ENCODE results near the gene RASSF5.
A peak's percentile ranks its signal among the peaks of the same experiment; 100 is the strongest.
"Not testable (repeated sequence)": the region's sequence is repeated elsewhere in the genome, so short reads cannot be mapped to it uniquely, and the experiment has no call there.

RASSF5 gene

DNA sequence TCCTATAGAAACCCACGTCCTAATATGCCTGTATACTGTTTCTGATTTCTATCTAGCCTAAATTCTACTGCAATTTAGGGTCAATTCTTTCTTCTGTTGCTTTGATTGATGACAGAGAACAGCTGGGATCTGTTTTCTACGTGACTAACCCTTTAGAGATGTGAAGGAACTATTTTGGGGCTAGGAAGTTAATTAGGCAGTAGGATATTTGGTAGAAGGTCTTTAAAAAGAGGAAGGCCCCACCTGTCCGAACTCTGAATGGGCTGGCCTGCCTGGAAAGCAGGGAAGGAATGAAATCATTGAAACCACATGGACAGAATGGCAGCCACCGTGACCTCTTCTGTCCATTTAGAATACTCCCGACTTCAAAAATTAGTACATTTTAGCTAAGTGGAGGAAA, 83.9 kb downstream of the RASSF5 start:
- DNase-seq = no peak

DNA sequence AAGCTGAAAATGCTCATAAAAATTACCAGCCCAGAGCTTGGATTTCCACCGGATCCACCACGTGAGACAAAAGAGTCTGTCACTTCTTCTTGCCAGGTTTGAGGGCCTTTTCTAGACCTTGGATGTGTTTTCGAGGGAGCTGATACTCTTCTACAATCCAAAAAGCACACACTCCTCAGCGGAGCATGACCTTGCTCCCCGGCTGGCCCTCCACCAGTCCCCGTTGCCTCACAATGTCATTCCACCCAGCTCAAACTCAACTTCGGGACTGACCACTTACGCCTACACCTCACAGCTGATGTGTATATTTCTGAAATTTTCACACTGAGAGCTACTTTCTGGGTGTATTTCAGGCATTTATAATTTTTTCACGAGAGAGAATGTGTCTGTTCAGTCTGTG, 84.4 kb downstream of the RASSF5 start:
- DNase-seq = no peak

DNA sequence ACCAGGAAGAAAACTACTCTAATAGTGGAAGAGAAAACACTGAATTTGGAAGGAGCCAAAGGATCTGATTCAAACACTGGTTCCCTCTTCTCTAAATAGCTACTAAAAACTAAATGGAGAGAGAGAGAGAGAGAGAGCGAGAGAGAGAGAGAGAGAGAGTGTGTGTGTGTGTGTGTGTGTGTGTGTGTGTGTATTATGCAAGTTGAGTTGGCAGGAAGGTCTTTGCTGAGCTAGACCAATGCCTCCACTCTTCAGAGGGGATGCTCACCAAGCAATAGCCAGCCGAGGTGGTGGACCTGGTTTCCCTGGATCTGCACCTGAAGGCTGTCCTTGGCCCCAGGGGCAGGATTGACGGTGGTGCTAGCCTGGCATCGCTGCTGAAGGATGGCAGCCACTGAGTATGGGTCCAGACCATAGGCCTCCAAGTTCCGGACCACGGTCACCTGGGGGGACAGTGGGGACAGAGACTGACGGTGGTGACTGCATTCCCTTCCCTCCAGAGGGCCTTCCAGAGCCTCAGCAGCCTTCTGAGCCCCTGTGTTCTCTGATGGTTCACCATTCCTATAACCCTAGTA, 86.1 kb downstream of the RASSF5 start:
- DNase-seq = no peak

DNA sequence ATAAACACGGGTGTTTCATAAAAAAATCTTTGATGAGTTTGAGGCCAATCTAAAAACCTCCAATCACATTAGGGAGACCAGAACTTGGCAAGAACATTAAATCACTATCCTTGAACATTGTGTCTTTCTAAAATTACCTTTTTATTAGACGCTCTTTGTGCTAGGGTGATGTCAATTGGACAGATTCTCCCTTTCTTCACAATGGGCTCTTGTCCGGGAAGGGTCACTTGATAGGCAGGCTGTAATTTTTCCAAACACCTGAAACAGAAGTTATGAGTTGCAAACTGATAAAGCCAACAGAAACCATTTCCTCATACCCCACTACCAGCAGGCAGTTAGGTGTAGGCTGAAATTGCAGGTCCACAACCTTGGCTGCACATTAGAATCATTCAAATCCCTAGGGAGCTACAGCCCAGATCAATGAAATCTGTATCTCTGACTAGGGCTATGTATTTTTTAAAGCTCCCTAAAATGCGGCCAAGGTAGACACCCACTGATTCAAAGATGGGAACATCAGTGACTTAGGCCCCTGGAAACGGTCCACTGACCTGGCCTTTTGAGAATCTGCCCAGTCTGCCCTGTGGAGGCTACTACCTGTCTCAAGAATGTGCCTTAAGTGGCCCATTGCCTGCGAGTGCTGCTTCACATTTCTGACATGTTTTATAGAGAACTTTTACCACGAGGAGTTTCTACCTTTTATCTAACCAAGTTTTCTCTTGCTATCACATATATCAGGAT, 88.4 kb downstream of the RASSF5 start:
- DNase-seq = no peak

DNA sequence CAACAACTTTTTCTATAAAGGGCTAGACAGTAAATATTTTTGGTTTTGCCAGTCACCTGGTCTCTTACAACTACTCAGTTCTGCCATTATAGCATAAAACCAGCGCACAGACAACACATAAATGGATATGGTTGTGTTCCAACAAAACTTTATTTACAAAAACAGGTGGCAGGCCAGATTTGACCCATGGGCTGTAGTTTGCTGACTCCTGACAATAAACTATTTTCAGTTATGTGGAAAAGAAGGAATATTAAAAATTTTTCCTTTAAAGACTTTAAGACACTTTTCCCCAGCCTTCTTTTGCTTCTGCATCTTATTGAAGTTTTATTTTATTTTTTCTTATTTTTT, 89.0 kb downstream of the RASSF5 start:
- no peak for DNase-seq

DNA sequence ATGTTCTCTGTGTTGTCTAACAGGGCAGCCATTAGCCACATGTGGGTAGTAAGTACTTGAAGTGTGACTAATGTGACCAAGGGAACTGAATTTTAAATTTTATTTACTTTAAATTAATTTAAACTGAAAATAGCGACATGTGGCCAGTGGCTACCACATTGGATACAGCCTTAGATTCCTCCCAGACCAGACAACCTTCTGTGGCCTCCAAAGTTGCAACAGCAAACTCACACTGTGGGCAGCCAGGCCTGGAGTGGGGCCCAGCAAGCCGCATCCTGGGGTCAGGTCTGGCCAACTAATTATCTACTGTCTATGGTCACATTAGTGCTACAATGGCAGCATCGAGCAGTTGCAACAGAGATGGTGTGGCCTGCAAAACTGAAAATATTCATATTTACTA, 93.2 kb downstream of the RASSF5 start:
- no peak for DNase-seq

DNA sequence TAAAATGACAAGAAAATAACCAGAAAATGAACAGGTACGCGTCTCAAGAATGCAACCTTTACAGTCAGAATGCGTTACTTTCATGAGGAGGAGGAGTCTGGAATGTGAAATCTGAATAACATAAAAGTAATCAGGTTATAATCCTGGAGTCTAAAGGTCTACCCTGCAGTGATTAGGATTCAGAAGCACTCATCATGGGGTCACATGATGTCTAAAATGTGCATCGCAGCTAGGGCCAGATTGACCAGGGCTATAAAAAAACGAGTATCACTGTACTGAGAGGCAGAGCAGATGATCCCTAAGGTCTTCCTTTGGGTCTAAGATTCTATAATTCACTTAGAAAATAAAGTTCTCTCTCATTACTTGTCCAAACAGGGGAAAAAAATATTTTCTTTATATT, 97.5 kb downstream of the RASSF5 start:
- DNase-seq = no peak

DNA sequence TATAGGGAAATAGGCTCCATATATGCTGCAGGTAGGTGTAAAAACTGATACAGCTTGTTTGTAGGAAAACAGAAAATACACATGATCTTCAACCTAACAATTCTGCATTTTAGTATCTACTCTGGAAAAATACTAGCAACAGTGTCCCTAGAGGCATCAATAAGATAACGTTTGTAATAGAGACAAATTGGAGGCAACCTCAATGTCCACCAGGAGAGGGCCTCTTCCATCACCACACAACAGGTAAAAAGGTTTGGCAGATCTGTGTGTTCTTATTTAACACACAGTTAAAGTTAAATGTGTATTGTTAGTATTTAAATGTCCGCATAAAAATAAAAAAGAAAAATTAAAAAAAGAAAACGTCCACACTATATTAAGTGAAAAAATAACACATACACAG, 99.5 kb downstream of the RASSF5 start:
- DNase-seq = peak; percentile 5

DNA sequence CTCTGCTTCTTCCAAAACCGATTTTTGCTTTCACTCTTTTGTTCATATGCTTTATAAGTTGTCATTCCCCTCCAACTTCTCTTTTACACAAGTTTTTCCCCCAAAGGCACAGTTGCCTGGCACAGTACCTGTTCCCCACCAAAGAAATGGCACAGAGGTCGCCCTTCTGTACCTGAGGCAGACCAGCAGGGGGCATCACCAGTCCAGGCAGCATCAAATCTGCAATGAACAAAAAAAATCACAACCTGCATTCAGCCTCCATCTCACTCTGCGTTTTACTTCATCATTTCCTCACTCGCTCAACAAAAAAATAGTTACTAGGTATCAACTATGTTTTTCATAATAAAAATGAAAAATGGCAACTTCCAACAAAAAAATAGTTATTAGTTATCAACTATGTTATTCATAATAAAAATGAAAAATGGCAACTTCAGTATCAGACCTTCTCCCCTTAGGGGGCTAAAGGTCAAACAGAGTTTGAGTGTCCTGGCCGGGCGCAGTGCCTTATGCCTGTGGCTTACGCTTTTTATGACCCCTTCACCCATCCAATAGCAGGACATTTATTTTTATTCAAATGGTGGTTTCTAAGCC, 100.9 kb downstream of the RASSF5 start:
- peak; percentile 32 for DNase-seq

DNA sequence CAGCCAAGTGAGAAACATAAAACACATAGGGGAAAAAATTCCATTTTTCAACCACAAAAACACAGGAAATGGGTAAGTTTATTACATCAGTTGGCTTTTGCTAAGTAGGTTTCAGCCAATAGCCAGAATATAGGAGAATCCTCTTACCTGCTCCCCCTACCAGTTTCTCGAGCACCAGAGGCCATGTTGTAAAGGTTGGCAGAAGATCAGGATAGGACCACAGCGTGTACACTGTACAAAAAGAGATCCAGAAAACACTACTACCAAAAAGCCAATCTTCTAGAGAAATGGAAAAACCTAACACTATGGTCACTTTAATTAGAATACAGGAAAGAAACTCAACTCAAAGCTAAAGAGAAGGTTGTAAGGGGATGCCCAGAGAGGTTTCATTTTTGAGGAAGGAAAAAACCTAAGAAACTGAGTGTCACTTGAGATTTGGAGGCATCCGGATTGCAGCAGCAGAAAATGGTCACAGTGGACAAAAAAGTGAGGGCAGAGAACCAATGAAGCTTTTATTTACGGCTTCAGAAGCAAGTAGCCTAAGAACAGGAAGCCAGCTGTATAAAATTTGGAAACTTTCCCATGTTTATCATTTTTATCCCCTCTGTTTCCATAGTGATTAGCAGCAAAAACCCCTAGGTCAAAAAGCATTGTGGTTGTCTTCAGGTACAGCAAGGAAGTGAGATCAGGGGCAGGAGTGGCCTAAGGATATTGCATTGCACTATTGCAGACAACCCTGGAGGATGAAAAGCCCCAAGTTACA, 102.1 kb downstream of the RASSF5 start:
- no peak for DNase-seq

DNA sequence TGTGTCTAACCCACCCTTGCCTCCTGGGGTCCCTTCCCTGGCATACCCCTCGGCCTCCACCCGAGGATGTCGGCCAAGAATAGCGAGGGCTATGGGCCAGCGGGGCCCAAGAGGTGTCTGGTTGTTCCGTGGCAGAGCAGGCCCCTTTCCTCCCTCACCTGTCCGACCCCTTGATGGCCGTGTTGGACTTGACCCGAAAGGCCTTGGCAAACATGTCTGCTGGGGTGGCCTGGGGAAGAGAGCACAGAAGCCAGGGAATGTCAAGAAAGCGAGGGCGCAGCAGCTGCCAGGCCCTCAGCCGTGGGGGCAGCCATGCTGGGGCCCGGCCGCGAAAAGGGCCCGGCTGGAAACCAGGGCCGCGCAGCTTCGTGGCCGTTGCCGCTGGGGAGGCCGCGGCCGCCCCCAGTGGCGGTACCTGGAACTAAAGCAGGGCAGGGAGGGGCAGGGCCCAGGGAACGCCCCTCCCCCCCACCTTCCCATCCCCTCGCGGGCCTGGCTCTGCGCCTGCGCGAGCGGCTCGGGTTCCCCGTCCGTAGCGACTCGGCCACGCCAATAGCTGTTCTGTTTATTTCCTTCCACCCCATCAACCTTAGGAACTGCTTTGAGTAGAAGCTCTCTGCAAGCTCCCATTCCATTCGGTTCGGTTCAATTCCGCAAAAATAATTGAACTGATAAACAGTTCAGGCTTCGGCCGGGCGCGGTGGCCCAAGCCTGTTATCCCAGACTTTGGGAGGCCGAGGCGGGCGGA, 105.0 kb downstream of the RASSF5 start, which contains the start of gene EIF2D:
Gene EIF2D (minus strand): TSS at position 337 of the 748 bp plus-strand sequence. CDS start 123 bp downstream, at position 214.
- DNase-seq = peak; percentile 95

DNA sequence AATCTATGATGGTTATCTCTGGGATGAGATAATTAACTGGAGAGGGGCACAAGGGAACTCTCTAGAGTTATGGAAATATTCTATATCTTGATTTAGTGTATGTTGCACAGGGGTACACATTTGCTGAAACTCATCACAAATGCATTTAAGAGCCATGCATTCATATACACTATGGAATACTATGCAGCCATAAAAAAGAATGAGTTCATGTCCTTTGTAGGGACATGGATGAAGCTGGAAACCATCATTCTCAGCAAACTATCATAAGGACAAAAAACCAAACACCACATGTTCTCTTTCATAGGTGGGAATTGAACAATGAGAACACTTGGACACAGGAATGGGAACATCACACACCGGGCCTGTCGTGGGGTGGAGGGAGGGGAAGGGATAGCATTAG, 119.1 kb downstream of the RASSF5 start:
- DNase-seq = not testable (repeated sequence)

DNA sequence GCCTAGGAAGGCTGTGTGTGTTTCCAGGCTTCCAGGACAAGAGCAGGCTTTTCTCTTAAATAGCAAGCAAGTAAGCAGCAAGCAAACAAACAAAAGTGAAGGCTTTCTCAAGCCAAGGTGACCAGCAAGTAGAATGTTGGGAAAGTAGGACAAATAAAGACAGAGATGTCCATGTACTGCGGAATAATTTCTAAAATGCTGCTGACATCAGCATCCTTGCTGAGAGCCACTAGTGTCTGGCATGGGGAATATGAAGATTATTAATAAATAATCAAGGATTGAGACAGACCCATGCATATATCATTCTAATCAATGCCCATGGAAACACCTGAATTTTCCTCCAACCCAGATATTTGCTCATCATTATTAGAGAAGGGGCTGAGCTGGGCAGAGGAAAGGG, 121.6 kb downstream of the RASSF5 start:
- no peak for DNase-seq

DNA sequence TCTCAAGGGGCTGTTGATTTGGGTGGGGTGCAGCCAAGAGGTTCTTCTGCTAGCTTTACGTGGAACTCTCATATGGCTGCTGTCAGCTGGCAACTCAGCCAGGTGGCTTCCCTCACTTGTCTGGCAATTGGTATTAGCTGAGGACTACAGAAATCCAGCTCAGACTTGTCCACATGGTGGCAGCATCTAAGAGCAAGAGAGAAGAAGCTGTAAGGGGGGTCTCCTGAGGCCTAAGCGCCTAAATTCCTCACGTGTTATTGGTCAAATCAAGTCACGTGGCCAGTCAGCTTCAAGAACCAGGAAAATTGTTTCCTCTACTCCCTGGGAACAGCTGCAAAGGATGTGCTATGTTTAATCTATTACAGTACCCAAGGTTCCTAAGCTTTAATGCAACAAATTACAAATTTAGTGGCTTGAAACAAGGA, 123.8 kb downstream of the RASSF5 start:
- peak; percentile 80 for DNase-seq

DNA sequence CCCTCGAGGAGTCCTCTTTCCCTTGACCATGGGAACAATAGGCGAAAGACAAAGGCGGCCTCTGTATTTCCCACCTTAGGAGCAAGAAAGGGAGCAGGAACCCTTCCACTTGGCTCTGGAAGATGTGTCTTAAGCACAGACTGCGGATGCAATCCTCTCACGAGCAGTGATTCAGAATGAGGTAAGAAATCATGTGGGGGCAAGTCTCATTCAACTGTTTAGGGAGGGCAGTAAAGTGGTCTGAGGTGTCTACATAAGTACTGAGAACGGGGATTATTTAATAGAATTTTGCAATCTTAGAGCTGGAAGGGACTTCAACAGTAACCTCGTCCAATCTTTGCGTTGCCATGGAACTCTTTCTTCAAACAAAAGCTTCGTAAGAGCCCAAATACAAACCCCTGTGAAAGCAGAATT, 126.4 kb downstream of the RASSF5 start:
- DNase-seq = no peak

DNA sequence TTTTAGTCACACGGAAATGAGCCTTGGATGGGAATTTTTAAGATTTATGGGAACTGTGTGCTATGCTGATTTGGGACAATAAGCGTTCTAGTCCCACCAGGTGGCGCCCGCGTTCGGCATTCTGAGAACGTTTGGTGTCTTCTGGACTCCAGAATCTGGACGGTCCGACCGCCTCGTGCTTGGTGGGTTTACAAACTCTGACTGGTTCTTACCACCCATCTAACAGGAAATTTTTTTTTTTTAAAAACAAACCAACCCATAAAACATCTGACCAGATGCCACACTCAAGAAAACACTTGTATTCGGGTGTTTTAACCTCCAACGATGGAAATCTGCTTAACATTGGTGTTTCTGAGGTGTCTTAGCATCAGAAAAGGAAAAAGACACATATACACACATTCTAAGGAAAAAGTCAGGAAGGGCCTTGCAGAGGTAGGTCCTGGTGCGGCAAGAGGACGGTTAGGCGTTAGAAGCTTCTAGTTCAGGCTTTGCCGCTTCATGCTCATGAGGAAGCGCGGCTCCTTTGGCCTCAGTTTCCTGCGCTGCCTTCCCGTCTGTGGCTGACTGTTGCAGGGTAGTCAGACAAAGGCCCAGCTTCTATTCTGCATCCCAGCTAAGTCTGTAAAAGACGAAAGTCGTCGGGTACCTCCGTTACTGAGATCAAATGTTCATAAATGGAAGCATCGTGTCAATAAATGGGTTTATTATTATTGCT, 127.2 kb downstream of the RASSF5 start:
- peak; percentile 88 for DNase-seq

DNA sequence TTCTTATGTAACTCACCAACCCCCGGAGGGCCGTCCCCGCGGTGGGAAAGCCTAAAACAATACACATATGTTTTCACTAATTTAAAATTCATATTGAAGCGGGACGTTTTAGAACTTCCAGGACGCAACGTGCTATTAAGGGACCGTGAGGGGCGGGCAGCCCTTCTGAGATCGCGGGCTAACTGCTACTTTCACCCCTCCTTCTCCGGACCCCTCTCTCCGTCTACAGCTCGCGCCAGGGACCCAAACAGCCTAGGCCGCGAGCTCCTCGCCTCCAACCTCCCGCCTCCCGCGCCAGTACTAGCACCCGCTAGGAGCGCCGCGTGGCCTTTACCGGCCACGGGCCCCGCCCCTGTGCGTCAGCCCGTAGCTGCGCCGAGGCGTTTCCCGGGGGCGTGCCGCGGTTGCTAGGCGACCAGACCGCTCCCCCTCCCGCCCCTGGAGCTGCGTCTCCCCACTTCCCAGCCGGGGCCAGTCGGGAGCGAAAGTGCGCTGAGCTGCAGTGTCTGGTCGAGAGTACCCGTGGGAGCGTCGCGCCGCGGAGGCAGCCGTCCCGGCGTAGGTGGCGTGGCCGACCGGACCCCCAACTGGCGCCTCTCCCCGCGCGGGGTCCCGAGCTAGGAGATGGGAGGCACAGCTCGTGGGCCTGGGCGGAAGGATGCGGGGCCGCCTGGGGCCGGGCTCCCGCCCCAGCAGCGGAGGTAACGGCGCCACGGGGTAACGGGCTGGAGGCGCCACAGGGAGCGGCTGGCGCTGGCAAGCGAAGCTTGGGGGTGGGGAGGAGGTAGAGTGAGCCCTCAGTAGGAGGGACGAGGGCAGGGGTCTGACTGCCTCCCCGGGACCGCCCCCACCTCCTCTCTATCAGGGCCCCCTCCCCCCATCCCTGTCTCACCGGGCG, 128.0 kb downstream of the RASSF5 start, which contains the start of gene DYRK3:
Gene DYRK3 (plus strand): TSS at position 457 of the 898 bp plus-strand sequence. CDS start 168 bp downstream, at position 625.
- DNase-seq = peak; percentile 93

DNA sequence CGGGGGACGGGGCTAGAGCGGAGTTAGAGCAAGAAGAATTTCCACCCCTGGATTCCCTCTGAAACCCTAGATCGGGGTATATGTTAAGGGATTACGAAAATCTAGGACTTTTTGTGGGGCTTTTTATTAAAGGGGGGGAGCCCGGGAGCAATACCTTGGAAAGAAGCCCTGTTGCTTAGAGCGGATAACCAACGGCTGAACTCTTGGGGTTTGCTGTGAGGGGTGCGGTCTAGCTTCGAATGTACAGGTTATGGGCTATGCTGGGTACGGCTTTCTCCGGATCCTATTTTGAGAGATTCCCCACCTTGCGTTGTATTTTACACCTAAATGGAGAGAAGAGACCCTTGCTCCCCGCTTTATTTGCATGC, 128.6 kb downstream of the RASSF5 start:
- DNase-seq = peak; percentile 39

DNA sequence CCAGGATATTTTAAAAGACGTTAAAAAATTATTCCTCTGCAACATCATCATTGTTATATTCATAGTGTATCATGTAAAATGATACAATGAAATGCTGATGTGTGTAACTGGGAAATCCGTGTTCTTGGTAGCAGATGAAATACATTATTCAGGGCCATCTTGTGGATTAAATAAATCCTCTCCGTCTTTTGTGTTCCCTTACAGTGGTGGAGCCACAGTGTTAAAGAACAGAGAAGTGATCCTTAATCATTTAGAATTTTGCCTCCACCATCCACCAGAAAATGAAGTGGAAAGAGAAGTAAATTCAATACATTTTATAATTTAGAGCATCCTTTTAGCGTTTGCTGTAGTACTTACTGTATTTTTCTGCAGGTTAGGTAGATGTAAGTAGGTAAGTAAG, 129.3 kb downstream of the RASSF5 start:
- DNase-seq = no peak

DNA sequence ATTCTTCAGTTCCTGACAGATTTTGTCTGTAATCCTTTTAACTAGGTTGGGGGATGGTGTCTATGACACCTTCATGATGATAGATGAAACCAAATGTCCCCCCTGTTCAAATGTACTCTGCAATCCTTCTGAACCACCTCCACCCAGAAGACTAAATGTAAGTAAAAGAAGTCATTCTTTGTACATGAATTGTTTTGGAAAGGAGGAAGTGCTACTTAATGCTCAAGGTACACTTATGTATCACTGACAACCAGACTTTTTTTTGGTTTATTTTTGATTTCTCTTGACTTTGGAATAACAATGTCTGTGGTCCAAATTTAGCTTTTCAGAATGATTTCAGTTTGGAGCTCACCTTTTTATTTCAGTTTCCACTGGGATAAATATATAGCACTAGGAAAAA, 130.3 kb downstream of the RASSF5 start:
- DNase-seq = no peak
